Stimulated activated naive CD8-positive, alpha-beta T cell treated with anti-CD3 and anti-CD28 coated beads, Interleukin-15, amount 100 ng/mL, for 72 hours (primary cell): ENCODE results near the gene SMIM20.

ENCODE experiments used
- ATAC-seq: fragments of 150-1000 bp; cut with Tn5 transposase; 2 replicates; pipeline ENCODE4 v1.10.0; 2021; ENCODE audit warnings: mild to moderate bottlenecking, moderate library complexity
- DNase-seq, 2 donors: peaks; one replicate each; pipeline ENCODE4 v3.0.0; 2021 to 2022
- H3K27ac Mint-ChIP-seq, 2 donors: one replicate each; pipeline ENCODE4 v1.8.0; 2022; ENCODE audit warnings: mild to moderate bottlenecking in 2 of 2, mixed read lengths in 2 of 2, moderate library complexity in 2 of 2
- H3K27me3 Mint-ChIP-seq: one replicate; pipeline ENCODE4 v1.8.0; 2022; ENCODE audit warnings: mixed read lengths
- H3K4me1 Mint-ChIP-seq: one replicate; pipeline ENCODE4 v1.8.0; 2022; ENCODE audit warnings: mild to moderate bottlenecking, mixed read lengths
- H3K4me3 Mint-ChIP-seq, 2 donors: one replicate each; pipeline ENCODE4 v1.8.0; 2022; ENCODE audit warnings: mild to moderate bottlenecking in 2 of 2, mixed read lengths in 2 of 2, moderate library complexity in 1 of 2
- H3K9me3 Mint-ChIP-seq, 2 donors: one replicate each; pipeline ENCODE4 v1.8.0; 2022; ENCODE audit warnings: mixed read lengths in 2 of 2

Gene SMIM20

DNA sequence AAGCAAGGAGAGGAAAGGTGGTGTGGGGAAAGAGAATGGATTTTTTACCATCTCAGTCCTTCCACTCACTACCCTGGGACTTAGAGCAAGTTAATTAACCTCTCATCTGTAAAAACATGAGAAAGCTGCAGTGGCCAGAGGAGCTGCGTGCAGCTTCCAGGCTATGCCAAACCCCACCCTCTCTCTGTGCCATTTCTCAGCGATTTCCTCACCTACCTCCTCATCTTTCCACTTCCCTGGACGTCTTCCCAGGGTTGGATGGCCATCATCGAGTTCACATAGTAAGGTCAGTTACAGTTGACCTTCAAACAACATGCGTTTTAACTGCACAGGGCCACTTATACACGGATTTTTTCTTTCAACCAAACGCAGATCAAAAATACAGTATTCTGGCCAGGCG, 64.3 kb downstream of the SMIM20 start:
- Mint-ChIP-seq H3K27me3 (no peaks in the 10 kb centered on the region), H3K4me1 (no peaks in the 10 kb centered on the region), H3K9me3 (no peaks in the 10 kb centered on the region), H3K4me3 (no peak overlapping the region), H3K27ac (no peak overlapping the region)
- DNase-seq = no peak
- ATAC-seq = no peak
